Dendritic cell treated with granulocyte-macrophage colony-stimulating factor and Interleukin-4, amounts not matched to agents 40 ng/mL and 50 ng/mL, for 4 days (primary cell): ENCODE results near the gene SH3PXD2A.

ENCODE experiments used
- H3K27ac Mint-ChIP-seq: one replicate; pipeline ENCODE4 v1.8.0; 2022; ENCODE audit warnings: mild to moderate bottlenecking, mixed read lengths
- H3K27me3 Mint-ChIP-seq: one replicate; pipeline ENCODE4 v1.8.0; 2022; ENCODE audit warnings: mild to moderate bottlenecking, mixed read lengths
- H3K36me3 Mint-ChIP-seq: one replicate; pipeline ENCODE4 v1.8.0; 2022; ENCODE audit warnings: low read depth, mixed read lengths
- H3K4me1 Mint-ChIP-seq: one replicate; pipeline ENCODE4 v1.8.0; 2022; ENCODE audit warnings: low read depth, mixed read lengths
- H3K4me3 Mint-ChIP-seq: one replicate; pipeline ENCODE4 v1.8.0; 2022; ENCODE audit warnings: mild to moderate bottlenecking, moderate library complexity, mixed read lengths
- H3K9me3 Mint-ChIP-seq: one replicate; pipeline ENCODE4 v1.8.0; 2022; ENCODE audit warnings: mixed read lengths
- intact Hi-C: fragments of 100-400 bp; cut with micrococcal nuclease; formaldehyde crosslinking; loops from one replicate; pipeline ENCODE4 v1.15.0; 2022

SH3PXD2A gene

DNA sequence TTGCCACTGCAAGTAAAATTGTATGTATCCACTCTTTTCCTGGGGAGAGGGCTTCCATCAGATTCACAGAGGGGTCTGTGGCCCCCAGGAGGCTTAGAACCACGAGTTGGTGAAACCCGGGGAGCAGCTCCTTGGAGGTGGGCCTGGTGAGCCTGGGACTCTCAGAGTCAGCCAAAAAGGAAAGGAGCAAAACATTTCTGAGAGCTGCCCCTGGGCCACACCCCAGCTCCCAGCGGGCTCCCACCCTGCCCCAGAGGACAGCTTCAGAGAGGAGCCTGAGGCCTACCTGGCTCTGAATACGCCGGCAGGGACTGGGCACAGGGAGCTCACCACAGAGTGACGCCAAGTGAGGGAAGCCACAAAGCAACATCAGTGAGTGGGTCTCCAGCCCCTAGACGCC, 56.9 kb downstream of the SH3PXD2A start:
- H3K36me3 Mint-ChIP-seq = peaks cover 17% of the 10 kb centered on the region
- H3K4me3 Mint-ChIP-seq = no peak overlapping the region
- H3K4me1 Mint-ChIP-seq = peaks cover 5% of the 10 kb centered on the region
- H3K27me3 Mint-ChIP-seq = peaks cover 2% of the 10 kb centered on the region
- intact Hi-C loops = no loop called here
- H3K27ac Mint-ChIP-seq = no peak overlapping the region
- no peaks in the 10 kb centered on the region for H3K9me3 Mint-ChIP-seq

DNA sequence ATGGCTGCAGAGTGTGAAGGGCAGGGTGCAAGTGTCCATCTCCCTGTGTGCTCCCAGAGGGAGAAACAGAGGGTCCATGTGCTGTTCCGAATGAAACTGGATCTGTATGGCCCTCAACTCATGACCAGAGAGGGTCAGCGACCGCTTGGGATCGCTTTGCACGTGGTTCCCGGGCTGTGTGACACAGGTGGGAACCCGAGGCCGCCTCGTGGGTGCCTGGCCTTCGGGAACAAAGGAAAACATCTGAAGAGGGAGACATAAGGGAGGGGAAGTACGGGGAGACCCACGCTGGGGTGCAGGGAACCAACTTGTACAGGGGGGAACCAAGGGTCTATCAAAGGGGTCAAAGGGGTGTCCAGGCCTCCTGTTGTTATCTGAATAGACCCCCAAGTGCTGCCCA, 57.5 kb downstream of the SH3PXD2A start:
- Mint-ChIP-seq H3K27ac (no peak overlapping the region), H3K4me3 (no peak overlapping the region), H3K27me3 (peaks cover 2% of the 10 kb centered on the region), H3K4me1 (peaks cover 5% of the 10 kb centered on the region), H3K36me3 (peaks cover 17% of the 10 kb centered on the region), H3K9me3 (no peaks in the 10 kb centered on the region)
- intact Hi-C loops = no loop called here

DNA sequence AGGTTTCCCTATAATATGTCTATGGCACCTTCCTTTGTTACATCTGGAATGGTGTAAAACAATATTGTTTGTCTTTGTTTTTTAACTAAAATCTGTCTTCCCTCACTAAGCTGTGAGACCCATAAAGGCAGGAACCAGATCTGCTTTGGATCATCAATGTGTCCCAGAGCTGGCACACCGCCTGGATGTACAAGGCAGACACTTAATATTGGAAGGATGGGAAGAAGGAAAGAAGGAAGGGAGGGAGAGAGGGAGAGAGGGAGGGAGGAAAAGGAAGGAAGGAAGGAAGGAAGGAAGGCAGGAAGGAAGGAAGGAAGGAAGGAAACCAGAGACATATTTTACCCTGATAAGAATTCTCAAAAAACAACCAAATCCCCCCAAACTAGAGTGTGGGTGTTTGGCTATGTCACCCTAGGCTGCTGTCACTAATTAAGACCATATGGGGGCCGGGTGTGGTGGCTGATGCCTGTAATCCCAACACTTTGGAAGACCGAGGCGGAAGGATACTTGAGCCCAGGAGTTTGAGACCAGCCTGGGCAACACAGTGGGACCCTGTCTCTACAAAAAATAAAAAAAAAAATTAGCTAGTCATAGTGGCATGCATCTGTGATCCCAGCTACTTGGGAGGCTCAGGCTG, 59.6 kb downstream of the SH3PXD2A start:
- H3K36me3 Mint-ChIP-seq = peaks cover 12% of the 10 kb centered on the region
- no peaks in the 10 kb centered on the region for H3K27me3 Mint-ChIP-seq
- no peak overlapping the region for H3K27ac Mint-ChIP-seq
- H3K9me3 Mint-ChIP-seq = no peaks in the 10 kb centered on the region
- H3K4me3 Mint-ChIP-seq = no peak overlapping the region
- peaks cover under 1% of the 10 kb centered on the region for H3K4me1 Mint-ChIP-seq
- intact Hi-C loops = no loop called here

DNA sequence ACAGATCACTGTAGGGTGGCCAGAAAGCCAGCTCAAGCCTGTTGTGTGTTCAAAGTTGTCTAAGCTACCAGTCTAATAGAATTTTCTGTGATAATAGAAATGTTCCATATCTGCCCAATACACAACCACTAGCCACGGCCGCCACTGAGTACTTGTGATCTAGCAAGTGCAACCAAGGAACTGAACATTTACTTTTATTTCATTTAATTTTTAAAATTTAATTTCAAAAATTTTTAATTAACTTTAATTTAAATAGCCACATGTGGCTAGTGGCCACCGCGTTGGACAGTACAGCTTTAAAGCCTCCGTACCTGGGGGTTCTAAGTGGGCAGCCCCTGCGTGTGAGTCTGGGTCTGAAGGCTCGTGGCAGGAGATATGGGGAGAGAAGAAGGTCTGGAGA, 60.4 kb downstream of the SH3PXD2A start:
- Mint-ChIP-seq H3K4me3 (no peak overlapping the region), H3K36me3 (peaks cover 6% of the 10 kb centered on the region), H3K27ac (no peak overlapping the region), H3K27me3 (no peaks in the 10 kb centered on the region), H3K4me1 (peaks cover 3% of the 10 kb centered on the region), H3K9me3 (no peaks in the 10 kb centered on the region)
- intact Hi-C loops = no loop called here

DNA sequence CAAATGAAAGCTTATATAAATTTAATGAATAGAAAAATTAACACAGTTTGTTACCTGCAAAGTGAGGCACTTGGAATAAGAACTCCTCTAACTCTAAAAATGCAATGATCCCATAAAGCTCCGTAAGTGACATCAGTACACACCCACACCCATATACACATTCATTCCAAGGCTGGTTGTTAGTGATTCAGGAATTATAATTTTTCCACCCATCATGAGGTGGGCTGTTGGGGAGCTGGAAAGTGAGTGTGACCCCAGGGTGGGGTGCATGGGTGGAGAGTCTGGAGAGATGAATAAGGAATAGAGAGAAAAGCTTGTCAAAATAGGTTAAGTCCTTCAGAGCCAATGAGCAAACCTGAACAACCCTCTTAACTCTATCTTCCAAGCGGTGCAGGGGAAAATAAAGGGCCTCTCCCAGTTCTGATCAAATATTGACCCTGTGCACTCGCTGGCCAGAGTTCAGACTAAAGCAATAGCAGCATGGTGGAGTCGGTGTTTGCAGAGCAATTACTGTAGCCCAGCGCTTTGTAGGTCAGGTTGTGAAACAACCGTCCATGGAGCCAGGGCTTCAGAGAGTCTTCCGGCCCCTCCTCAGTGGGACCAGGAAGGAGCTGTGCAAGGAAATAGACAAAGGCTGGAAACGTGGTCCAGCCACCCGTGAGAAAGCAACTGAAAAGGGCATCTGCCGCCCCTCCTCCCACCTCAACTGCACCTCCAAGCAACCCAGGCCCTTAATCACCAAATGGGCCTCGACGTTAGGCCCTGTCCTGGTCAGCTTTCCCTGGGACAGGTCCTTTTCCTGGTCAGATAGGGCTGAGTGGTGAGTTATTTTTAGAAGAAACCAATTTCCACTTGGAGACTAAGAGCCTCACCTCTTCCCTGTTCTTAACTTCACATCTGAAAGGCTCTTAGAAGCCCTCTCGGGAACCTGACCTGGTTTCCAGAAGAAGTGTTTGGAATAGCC, 61.2 kb downstream of the SH3PXD2A start:
- intact Hi-C loops = no loop called here
- Mint-ChIP-seq H3K4me1 (peaks cover 9% of the 10 kb centered on the region), H3K27me3 (no peaks in the 10 kb centered on the region), H3K36me3 (no peaks in the 10 kb centered on the region), H3K4me3 (no peak overlapping the region), H3K9me3 (no peaks in the 10 kb centered on the region), H3K27ac (no peak overlapping the region)

DNA sequence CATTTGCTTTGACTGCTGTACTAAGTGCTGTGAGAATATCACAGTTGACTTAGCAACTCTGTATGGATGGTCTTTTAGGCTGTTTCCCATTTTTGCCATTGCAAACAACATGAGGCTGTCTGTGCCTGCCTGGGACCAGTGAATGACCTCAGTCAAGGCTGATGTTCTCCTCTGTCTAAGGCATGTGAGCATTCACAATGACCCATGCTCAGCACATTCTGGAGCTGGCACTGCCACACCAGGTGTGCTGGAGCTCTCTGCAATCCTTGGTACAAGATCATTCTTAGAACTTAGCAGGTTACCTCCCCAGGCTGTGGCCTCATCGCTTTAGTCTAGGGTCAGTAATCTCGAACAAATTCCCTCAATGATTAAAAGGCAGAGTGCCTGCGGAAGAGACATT, 61.9 kb downstream of the SH3PXD2A start:
- intact Hi-C loops = no loop called here

DNA sequence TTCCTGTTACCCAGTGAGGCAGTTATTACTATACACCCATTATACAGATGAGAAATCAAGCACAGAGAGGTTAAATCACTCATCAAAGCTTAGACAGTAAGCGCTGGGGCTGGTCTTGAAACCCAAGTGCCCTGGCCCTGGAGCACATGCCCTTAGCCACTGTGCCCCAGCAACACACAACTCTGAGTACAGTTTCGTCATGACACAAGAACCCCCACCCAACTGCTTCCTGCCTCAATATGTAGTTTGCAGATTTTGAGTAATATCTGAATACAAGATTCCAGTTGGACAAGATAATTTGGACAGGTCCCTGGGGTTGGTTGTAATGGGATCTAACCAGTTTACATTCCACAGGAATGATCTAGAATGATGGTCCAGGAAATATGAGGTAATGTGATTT, 62.8 kb downstream of the SH3PXD2A start:
- no peaks in the 10 kb centered on the region for H3K9me3 Mint-ChIP-seq

More for the DNA sequence above, 61.9 kb downstream of the SH3PXD2A start:
- H3K27ac Mint-ChIP-seq = no peak overlapping the region
- no peaks in the 10 kb centered on the region for H3K36me3 Mint-ChIP-seq
- no peaks in the 10 kb centered on the region for H3K27me3 Mint-ChIP-seq
- no peak overlapping the region for H3K4me3 Mint-ChIP-seq
- peaks cover 9% of the 10 kb centered on the region for H3K4me1 Mint-ChIP-seq
- no peaks in the 10 kb centered on the region for H3K9me3 Mint-ChIP-seq

DNA sequence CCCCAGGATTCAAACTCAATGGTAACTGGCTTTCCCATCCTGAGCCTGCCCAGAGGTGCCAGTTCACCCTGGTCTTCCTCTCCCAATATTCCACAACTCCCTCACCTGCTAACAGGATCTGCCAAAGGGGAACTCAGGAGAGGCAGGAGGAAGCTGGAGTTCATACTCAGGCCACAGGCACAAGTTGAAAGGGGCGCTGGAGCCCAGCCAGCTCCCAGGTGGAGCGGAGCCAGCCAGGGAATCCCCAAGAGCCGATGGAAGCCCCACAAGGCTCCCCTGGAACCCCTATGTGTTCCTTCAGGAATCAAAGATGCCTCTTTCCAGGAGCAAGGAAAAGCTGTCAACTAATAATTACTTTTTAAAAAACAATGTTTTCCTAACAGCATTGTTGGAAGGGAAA, 63.5 kb downstream of the SH3PXD2A start:
- intact Hi-C loops = no loop called here
- H3K27ac Mint-ChIP-seq = no peak overlapping the region
- H3K9me3 Mint-ChIP-seq = no peaks in the 10 kb centered on the region
- peaks cover 9% of the 10 kb centered on the region for H3K4me1 Mint-ChIP-seq
- no peaks in the 10 kb centered on the region for H3K27me3 Mint-ChIP-seq
- no peaks in the 10 kb centered on the region for H3K36me3 Mint-ChIP-seq
- H3K4me3 Mint-ChIP-seq = no peak overlapping the region

More for the DNA sequence above, 62.8 kb downstream of the SH3PXD2A start:
- intact Hi-C loops = no loop called here
- Mint-ChIP-seq H3K4me3 (no peak overlapping the region), H3K36me3 (no peaks in the 10 kb centered on the region), H3K27ac (no peak overlapping the region), H3K27me3 (no peaks in the 10 kb centered on the region), H3K4me1 (peaks cover 9% of the 10 kb centered on the region)

DNA sequence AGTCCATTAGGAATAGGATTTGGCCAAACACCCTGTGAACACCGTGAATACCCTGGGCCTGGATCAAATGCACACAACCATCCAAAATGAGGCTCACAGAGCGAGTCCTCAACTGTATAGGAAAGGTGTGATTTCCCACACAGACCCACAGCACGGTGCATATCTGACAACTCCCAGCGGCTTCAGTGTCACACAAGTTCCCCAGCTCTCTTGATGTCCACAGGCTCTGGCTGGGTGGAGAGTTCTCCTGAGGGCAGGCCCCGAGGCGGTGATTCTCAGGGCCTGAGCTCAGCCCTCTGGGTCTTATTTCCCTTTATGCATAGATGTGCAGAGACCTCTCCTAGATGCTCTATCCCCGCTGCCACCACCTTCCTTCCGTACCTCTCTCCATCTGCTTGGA, 64.1 kb downstream of the SH3PXD2A start:
- no peaks in the 10 kb centered on the region for H3K36me3 Mint-ChIP-seq
- no peaks in the 10 kb centered on the region for H3K9me3 Mint-ChIP-seq
- H3K4me1 Mint-ChIP-seq = peaks cover 9% of the 10 kb centered on the region
- H3K4me3 Mint-ChIP-seq = no peak overlapping the region
- H3K27ac Mint-ChIP-seq = no peak overlapping the region
- no peaks in the 10 kb centered on the region for H3K27me3 Mint-ChIP-seq
- intact Hi-C loops = no loop called here

DNA sequence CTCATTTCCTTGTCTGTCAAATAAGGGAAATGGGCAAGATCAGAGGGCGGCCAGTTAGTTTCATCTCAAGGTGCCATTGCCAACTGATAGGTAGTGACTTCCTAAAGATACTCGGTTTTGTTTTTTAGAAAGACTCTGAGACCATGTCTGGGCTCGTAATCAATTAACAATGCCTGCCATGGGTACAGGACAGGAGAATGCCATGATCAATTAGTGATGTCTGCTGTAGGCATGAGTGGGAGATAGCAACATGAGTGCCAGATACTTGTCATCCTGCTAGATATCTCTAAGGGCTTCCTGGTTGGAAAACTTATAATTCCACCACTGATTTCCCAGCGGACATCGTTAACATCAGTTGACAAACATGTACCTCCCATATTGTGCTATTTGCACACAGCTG, 64.8 kb downstream of the SH3PXD2A start:
- Mint-ChIP-seq H3K27me3 (peaks cover 3% of the 10 kb centered on the region), H3K27ac (no peak overlapping the region), H3K36me3 (no peaks in the 10 kb centered on the region), H3K4me3 (no peak overlapping the region), H3K9me3 (no peaks in the 10 kb centered on the region), H3K4me1 (peaks cover 9% of the 10 kb centered on the region)
- intact Hi-C loops = no loop called here

DNA sequence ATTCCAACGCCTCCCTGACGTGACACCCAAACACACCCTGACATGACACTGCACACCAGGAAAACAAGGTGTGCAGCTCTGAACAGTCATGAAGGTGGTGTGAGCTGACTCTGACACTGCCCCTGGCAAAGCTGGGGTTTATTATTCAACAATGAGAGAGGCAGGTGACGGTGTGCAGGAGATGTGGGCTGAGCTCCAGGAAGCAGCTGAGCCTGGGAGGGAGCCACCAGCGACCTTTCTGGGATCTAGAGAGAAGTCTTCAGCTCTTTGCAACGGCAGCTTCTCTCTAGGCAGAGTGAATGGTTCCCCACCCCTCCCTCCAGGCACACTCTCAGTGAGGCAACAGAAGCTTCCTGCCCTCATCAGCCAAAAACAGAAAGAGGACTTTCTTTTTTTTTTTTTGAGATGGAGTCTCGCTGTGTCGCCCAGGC, 65.6 kb downstream of the SH3PXD2A start:
- no peak overlapping the region for H3K4me3 Mint-ChIP-seq
- H3K9me3 Mint-ChIP-seq = no peaks in the 10 kb centered on the region

DNA sequence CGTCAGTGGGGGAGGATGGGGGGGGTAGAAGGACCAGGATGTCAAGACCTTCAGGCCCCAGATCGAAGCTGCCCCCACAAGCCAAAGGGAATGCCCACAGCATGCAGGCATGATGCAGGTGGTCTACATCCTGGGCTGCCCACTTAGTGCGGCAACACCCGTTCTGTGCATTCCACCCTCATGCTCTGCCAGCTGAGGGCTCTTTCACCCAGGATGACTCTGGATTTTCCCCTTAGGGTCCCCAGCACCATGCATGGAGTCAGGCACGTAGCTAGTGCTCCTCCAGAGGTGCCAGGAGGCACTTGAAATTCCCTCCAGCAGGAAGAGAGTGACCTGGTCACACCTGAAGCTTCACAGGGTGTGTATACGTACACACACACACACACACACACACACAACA, 66.2 kb downstream of the SH3PXD2A start:
- peaks cover 8% of the 10 kb centered on the region for H3K27me3 Mint-ChIP-seq
- H3K27ac Mint-ChIP-seq = no peak overlapping the region
- H3K4me3 Mint-ChIP-seq = no peak overlapping the region
- H3K9me3 Mint-ChIP-seq = no peaks in the 10 kb centered on the region
- H3K36me3 Mint-ChIP-seq = no peaks in the 10 kb centered on the region
- intact Hi-C loops = no loop called here
- H3K4me1 Mint-ChIP-seq = peaks cover 14% of the 10 kb centered on the region

More for the DNA sequence above, 65.6 kb downstream of the SH3PXD2A start:
- H3K27me3 Mint-ChIP-seq = peaks cover 3% of the 10 kb centered on the region
- no peaks in the 10 kb centered on the region for H3K36me3 Mint-ChIP-seq
- H3K4me1 Mint-ChIP-seq = peaks cover 9% of the 10 kb centered on the region
- H3K27ac Mint-ChIP-seq = no peak overlapping the region
- intact Hi-C loops = no loop called here

DNA sequence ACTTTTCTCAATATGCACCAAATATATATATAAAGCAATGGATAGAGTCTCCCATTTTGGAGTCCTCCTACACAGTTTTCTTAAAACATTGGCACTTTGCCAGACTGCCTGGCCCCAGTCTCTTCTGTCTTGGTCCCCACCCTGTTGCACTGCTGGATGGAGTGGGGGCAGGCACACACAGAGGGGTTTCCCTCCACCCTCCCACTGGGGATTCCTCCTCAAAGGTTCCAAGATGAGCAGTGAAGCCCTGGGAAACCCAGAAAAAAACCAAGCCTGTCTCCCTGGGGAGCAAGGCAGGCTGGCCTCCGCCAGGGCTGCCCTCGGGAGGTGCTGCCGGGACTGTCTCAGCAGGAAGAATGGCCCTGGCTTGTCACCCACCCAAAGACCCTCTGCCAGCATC, 68.0 kb downstream of the SH3PXD2A start:
- no peaks in the 10 kb centered on the region for H3K9me3 Mint-ChIP-seq
- H3K27ac Mint-ChIP-seq = no peak overlapping the region
- H3K4me1 Mint-ChIP-seq = peaks cover 14% of the 10 kb centered on the region
- intact Hi-C loops = no loop called here
- no peak overlapping the region for H3K4me3 Mint-ChIP-seq
- no peaks in the 10 kb centered on the region for H3K36me3 Mint-ChIP-seq
- peaks cover 13% of the 10 kb centered on the region for H3K27me3 Mint-ChIP-seq

DNA sequence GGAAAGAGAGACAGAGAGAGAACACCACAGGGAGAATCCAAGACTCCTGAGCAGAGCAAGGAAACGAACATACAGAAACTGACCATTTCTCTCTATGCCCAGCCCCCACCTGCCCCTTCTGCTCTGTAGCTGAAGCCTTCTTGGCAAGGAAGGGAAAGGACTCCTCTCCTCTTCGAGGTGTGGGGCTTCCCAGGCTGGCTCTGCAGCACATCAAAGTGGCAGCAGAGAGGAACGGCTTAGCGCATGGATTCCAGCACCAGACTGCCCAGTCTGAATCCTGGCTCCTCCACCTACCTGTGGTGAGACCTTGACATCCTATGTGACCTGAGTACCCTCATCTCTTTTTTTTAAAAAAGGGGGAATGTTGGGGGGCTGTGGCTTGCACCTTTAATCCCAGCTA, 69.4 kb downstream of the SH3PXD2A start:
- Mint-ChIP-seq H3K36me3 (no peaks in the 10 kb centered on the region), H3K27ac (no peak overlapping the region), H3K4me3 (no peak overlapping the region), H3K9me3 (no peaks in the 10 kb centered on the region), H3K4me1 (peaks cover 14% of the 10 kb centered on the region), H3K27me3 (peaks cover 16% of the 10 kb centered on the region)
- intact Hi-C loops = no loop called here
